ENCODE results near the gene KSR1.

Gene KSR1

GRCh38 chr17:27532269-27533263, 76.3 kb downstream of the KSR1 start:
- in situ Hi-C loops (cut with MboI; ENCODE audit: low sequenced_read_pairs) = no loop called here

GRCh38 chr17:27533874-27534815, 77.9 kb downstream of the KSR1 start:
- in situ Hi-C loops (cut with MboI; ENCODE audit: low sequenced_read_pairs) = no loop called here

GRCh38 chr17:27535178-27535928, 79.1 kb downstream of the KSR1 start:
- in situ Hi-C loops (cut with MboI; ENCODE audit: low sequenced_read_pairs) = no loop called here

GRCh38 chr17:27535975-27536374, 79.7 kb downstream of the KSR1 start:
- in situ Hi-C loops (cut with MboI; ENCODE audit: low sequenced_read_pairs) = no loop called here

- in situ Hi-C loops (cut with MboI; ENCODE audit: low sequenced_read_pairs) = no loop called here
Observed at GRCh38 chr17:27536781-27537180, 80.5 kb downstream of the KSR1 start.

GRCh38 chr17:27538156-27538955, 82.1 kb downstream of the KSR1 start:
- in situ Hi-C loops (cut with MboI; ENCODE audit: low sequenced_read_pairs) = no loop called here

GRCh38 chr17:27539152-27539551, 82.9 kb downstream of the KSR1 start:
- in situ Hi-C loops (cut with MboI; ENCODE audit: low sequenced_read_pairs) = no loop called here

GRCh38 chr17:27539794-27540317, 83.6 kb downstream of the KSR1 start:
- in situ Hi-C loops (cut with MboI; ENCODE audit: low sequenced_read_pairs) = no loop called here

GRCh38 chr17:27540318-27541101, 84.3 kb downstream of the KSR1 start:
- in situ Hi-C loops (cut with MboI; ENCODE audit: low sequenced_read_pairs) = no loop called here

GRCh38 chr17:27541301-27542023, 85.2 kb downstream of the KSR1 start:
- in situ Hi-C loops (cut with MboI; ENCODE audit: low sequenced_read_pairs) = no loop called here

GRCh38 chr17:27542841-27543463, 86.7 kb downstream of the KSR1 start:
- in situ Hi-C loops (cut with MboI; ENCODE audit: low sequenced_read_pairs) = no loop called here

GRCh38 chr17:27543464-27543856, 87.2 kb downstream of the KSR1 start:
- in situ Hi-C loops (cut with MboI; ENCODE audit: low sequenced_read_pairs) = no loop called here

GRCh38 chr17:27543958-27544349, 87.7 kb downstream of the KSR1 start:
- in situ Hi-C loops (cut with MboI; ENCODE audit: low sequenced_read_pairs) = no loop called here

GRCh38 chr17:27544350-27545131, 88.3 kb downstream of the KSR1 start:
- in situ Hi-C loops (cut with MboI; ENCODE audit: low sequenced_read_pairs) = no loop called here

- in situ Hi-C loops (cut with MboI; ENCODE audit: low sequenced_read_pairs) = no loop called here
Observed at GRCh38 chr17:27545562-27546229, 89.4 kb downstream of the KSR1 start.

- in situ Hi-C loops (cut with MboI; ENCODE audit: low sequenced_read_pairs) = no loop called here
Observed at GRCh38 chr17:27546624-27547300, 90.5 kb downstream of the KSR1 start.

Data from hTERT RPE-1 (cell line).